GM18907 (cell line): ENCODE measurements around the gene SAMD14.

Experiments
- ATAC-seq: cut with Tn5 transposase; IDR thresholded peaks from one replicate; pipeline ENCODE4 v1.9.1; 2021; ENCODE audit warnings: mild to moderate bottlenecking, moderate library complexity; ENCODE audit not compliant: unreplicated experiment

The SAMD14 gene

GRCh38 chr17:50134206-50135110, 4.5 kb upstream of the SAMD14 start:
- no peak for ATAC-seq

- no peak for ATAC-seq
Measured at GRCh38 chr17:50133769-50134099, 3.8 kb upstream of the SAMD14 start.

GRCh38 chr17:50133028-50133768, 3.2 kb upstream of the SAMD14 start:
- no peak for ATAC-seq

GRCh38 chr17:50132104-50132794, 2.3 kb upstream of the SAMD14 start:
- ATAC-seq: no peak

GRCh38 chr17:50130559-50131305, 772 bp upstream of the SAMD14 start:
- no peak for ATAC-seq

- no peak for ATAC-seq
Measured at GRCh38 chr17:50129353-50129727, 620 bp downstream of the SAMD14 start.

- ATAC-seq: no peak
Measured at GRCh38 chr17:50128441-50129352, 1.3 kb downstream of the SAMD14 start.

- no peak for ATAC-seq
Measured at GRCh38 chr17:50127697-50128361, 2.1 kb downstream of the SAMD14 start.

GRCh38 chr17:50125420-50125997, 4.5 kb downstream of the SAMD14 start:
- no peak for ATAC-seq

GRCh38 chr17:50123649-50124349, 6.2 kb downstream of the SAMD14 start:
- ATAC-seq: no peak

GRCh38 chr17:50122945-50123344, 7.0 kb downstream of the SAMD14 start:
- ATAC-seq: no peak

GRCh38 chr17:50120475-50121253, 9.3 kb downstream of the SAMD14 start:
- ATAC-seq: no peak

- no peak for ATAC-seq
Measured at GRCh38 chr17:50118828-50119218, 11.1 kb downstream of the SAMD14 start.

- ATAC-seq: no peak
Measured at GRCh38 chr17:50118076-50118827, 11.7 kb downstream of the SAMD14 start.

- no peak for ATAC-seq
Measured at GRCh38 chr17:50117202-50118051, 12.5 kb downstream of the SAMD14 start.

GRCh38 chr17:50115756-50116155, 14.2 kb downstream of the SAMD14 start:
- no peak for ATAC-seq
